Measurements from ENCODE around the gene SLC66A2.
"Not testable (repeated sequence)": the region's sequence is repeated elsewhere in the genome, so short reads cannot be mapped to it uniquely, and the experiment has no call there.

Gene SLC66A2

DNA sequence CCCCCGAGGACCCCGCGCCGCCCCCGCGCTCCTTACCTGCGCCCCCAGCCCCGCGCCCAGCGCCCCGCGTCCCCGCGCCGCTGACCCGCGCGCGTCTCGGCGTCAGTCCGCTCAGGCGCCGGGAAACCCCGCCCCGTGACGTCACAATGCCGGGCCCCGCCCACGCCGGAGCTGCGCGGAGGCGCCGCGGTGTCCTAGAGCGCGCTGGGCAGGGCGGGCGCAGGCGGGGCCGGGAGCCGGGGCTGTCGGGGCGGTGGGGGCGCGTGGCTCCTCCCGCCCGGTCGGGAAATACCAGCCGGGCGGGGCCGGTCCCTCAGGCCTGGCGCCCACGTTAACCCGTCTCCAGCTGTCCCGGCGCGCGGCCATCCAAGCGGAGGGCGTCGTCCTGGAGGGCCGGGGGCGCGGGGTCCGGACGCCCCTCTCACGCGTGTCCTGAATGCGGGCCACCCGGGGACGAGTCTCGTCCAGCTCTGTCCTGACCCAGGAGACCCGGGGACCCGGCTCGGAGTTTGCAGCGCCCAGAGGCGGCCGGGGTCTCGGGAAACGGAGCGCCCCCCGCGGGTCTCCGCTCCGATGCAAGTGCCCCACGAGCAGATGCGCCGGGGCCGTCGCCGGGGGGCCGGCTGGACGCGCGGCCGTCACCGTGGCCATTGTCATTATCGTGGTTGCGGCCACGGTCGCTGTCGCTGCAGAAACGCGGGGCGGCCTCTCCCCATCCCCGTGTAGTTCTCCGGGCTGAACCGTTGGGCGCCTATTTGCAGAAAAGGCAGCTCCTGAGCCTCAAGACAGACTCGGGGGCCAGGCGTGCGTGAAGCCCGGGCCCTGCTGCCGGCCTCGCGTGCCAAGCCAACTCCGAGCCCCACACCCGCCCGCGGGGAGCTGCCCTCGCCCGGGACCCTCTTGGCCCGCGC lies at the start of gene SLC66A2:
TSS of gene SLC66A2 (minus strand) at position 109 of the 911 bp plus-strand sequence. CDS start 727 bp downstream, outside the sequence.
- DNase-seq = peak; percentile 73

DNA sequence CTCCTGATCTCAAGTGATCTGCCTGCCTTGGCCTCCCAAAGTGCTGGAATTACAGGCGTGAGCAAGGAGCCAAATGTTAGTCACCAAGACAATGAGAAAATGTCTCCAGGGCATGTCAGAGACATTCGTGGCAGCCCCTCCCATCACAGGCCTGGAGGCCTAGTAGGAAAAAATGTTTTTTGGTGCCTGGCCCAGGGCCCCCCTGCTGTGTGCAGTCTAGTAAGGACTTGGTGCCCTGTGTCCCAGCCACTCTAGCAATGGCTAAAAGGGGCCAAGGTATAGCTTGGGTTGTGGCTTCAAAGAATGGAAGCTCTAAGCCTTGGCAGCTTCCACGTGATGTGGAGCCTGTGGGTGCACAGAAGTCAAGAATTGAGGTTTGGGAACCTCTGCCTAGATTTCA lies 49.4 kb upstream of the SLC66A2 start:
- no peak for DNase-seq

DNA sequence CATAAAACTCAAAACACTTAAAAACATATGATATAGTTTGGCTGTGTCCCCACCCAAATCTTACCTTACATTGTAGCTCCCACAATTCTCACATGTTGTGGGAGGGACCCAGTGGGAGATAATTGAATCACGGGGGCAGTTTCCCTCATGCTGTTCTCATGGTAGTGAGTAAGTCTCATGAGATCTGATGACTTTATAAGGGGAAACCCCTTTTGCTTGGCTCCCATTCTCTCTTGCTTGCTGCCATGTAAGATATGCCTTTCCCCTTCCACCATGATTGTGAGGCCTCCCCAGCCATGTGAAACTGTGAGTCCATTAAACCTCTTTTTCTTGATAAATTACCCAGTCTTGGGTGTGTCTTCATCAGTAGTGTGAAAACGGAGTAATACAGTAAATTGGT lies 48.2 kb upstream of the SLC66A2 start:
- not testable (repeated sequence) for DNase-seq

DNA sequence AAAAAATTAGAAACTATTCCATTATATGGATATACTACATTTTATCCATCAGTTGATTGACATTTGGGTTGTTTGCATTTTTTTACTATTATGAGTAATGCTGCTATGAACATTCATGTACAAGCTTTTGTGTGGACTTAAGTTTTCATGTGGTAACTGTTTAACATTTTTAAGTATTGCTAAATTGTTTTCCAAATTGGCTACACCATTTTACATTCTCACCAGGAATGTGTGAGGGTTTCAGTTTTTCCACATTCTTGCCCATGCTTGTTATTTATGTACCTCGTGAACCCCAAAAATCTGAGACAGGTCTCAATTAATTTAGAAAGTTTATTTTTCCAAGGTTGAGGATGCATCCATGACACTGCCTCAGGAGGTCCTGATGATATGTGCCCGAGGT lies 40.0 kb upstream of the SLC66A2 start:
- DNase-seq = no peak

DNA sequence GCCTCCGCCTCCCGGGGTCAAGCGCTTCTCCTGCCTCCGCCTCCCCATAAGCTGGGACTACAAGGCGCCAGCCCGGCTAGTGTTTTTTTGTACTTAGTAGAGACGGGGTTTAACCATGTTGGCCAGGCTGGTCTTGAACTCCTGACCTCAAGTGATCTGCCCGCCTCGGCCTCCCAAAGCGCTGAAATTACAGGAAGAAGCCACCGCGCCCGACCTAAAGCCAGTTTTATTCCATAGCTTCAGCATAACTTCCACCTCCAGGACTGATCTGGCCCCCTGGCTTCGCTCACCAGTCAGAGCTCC lies 37.7 kb upstream of the SLC66A2 start:
- peak; percentile 31 for DNase-seq

DNA sequence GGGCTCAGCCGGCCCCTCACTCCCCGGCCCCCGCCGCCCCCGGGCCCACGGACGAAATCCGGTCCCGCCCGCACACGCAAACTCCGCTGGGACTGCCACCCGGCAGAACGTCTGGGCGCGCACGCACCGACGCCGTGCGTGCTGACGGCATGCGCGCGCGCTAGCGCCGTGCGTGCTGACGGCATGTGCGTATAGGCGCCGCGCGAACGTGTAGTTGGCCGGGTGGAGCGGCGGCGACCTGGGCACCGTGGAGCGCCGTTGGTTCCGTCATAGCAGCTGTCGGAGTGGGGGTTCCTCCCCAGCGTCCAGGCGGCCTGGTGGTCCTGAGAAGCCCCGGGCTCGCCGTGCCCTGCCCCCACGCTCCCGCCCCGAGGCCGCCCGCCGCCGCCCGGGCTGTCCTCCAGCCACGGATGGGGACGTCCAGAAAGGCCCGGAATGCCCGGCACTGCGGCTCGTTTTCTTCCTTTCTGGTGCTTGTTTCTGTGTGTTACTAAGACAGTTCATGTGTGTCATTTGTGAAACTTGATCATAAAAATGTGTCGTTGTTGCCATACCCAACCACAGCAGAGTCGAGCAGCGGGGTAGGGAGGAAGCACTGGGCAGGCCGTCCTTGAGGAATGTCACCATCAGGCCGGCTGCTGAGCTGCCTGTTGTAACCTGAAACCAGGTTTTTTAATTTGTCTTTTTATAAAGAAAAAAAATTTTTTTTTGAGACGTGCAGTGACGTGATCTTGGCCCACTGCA lies 37.2 kb upstream of the SLC66A2 start, which contains the start of gene TXNL4A:
TSS of gene TXNL4A (minus strand) at position 113 of the 744 bp plus-strand sequence. CDS start 171 bp downstream, outside the sequence.
- DNase-seq = peak; percentile 84

DNA sequence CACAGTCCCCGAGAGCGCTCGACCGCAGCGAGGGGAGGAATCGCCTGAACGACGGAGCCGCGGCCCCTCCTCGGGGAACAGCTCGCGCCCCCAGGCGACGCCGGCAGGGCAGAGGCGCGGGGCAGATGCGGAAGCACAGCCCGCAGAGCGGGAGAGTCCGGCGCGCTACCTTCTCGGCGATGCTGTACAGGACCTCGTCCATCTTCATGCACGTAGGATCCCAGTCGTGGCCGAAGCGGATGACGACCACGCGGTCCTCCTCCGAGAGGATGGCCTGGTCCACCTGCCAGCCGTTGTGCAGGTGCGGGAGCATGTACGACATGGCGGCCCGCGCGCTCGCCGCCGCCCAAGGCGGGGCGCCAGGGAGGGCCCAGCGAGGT lies 36.6 kb upstream of the SLC66A2 start:
- DNase-seq = peak; percentile 53

DNA sequence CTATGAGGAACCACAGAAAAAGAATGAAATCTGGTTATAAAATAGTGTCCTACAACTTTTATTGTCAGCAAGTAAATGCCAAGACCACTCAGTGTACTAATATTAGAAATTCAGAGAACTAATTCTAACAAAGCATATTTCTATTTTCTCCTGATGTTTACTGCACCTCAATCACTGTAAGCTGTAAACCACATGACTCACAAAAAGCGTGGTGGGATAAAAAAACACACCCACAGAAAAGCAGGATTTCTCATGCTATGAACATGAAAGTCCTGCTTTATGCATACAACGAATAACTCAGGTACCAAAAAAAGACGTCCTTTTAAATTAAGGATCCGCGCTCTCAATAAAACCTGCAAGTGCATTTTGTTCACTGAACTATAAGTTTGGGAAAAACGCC lies 36.1 kb upstream of the SLC66A2 start:
- no peak for DNase-seq

DNA sequence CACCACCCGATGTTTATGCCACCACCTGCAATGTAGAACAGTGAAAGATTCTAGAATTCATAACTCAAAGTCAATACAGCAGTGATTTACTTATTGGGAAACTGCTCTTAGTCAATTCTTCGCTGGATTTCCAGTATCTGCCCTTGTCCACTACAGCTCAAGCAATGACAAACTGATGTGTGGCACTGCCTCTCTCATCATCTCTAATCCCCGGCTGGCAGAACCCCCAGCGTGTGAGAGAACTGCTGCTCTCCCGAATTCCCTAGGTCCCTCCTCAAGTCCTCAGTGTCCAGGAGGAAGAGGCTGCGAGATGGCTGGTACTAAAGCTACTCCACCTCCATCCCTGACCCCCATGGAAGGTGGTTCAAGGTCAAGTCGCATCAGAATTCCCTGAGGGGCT lies 35.3 kb upstream of the SLC66A2 start:
- no peak for DNase-seq

DNA sequence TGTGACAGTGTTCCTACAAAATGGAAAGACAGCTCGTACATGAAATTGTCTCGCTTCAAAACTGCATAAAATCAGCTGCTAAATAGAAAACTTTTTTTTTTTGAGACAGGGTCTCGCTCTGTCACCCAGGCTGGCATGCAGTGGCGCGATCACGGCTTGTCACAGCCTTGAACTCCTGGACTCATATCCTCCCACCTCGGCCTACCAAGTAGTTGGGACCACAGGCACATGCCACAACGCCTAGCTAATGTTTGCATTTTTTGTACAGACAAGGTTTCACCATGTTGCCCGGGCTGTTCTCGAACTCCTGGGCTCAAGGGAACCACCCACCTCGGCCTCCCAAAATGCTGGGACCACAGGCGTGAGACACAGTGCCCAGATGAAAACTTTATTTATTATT lies 33.7 kb upstream of the SLC66A2 start:
- DNase-seq = no peak

DNA sequence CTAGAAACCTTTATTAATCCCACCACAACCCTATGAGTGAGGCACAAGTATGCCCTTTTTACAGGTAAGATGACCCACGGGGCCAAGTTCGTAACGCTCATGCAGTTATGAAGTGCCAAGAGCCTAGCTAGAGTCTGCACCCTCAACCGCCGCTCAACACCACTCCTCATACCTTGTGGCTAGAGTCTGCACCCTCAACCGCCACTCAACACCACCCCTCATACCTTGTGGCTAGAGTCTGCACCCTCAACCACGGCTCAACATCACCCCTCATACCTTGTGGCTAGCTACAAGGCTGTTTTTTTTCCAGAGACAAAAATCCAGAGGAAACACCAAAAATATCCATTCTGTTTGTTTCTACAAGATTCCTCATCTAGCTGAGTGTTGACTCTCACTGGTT lies 32.3 kb upstream of the SLC66A2 start:
- no peak for DNase-seq

DNA sequence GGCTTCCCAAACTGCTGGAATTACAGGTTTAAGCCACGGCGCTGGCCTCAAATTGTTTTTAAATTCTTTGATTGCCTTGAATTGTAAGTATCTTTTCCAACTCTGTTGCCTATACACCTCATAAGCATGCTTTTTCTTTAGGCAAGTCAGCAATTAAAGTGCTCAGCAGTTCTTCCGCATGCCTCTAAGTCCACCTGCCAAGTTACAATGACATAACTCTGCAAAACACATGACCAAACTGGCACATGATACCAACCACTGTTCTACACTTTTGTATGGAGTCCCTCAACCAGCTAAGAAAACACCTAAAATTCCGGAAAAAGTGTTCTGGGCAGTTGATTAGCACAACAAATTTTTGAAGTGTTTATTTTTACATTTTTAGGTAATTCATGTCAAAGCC lies 31.8 kb upstream of the SLC66A2 start:
- DNase-seq = no peak

DNA sequence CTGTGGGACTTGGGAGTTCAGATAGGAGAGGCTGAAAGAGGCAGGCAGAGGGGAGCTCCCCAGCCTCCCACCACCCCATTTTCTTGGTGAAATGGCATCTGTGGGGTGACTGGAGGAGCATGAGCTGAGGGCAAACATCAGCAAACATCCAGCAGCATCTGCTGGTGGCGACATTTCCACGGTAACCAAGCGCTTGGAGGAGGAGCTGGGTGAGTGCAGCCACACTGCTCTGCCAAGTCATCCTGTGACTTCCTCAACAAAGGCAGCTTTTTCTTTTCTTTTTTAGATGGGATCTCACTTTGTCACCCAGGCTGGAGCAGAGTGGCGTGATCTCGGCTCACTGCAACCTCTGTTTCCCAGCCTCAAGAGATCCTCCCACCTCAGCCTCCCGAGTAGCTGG lies 31.3 kb upstream of the SLC66A2 start:
- peak; percentile 69 for DNase-seq

DNA sequence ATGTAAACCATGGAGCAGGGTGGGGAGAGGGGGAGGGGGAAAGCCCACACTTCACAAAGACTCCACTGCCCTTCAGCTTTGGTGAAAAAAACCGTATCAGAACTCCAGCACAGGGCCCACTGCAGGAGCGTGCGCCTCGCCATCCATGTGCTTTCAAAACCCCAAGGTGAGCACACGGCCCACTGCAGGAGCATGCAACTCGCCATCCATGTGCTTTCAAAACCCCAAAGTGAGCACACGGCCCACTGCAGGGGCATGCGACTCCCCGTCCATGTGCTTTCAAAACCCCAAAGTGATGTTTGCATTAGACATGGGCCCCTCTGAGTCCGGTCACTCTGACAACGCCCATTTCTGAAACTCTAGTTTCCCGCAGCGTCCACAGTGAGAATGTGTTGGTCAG lies 29.1 kb upstream of the SLC66A2 start:
- no peak for DNase-seq

DNA sequence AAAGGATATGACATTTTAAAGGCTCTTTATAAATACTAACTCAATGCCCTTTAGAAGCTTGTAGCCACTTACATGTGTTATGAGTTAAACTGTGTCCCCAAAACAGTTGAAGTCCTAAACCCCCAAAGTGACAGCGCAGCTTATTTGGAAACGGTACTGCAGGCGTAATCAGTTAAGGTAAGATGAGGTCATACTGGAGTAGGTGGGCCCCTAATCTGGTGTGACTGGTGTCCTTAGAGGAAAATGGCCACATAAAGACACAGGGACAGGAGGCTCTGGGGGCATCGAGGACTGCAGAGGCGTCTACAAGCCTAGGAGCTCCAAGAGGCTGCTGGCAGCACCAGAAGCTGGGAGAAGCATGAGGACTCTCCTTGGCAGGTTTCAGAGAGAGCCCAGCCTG lies 28.4 kb upstream of the SLC66A2 start:
- no peak for DNase-seq

DNA sequence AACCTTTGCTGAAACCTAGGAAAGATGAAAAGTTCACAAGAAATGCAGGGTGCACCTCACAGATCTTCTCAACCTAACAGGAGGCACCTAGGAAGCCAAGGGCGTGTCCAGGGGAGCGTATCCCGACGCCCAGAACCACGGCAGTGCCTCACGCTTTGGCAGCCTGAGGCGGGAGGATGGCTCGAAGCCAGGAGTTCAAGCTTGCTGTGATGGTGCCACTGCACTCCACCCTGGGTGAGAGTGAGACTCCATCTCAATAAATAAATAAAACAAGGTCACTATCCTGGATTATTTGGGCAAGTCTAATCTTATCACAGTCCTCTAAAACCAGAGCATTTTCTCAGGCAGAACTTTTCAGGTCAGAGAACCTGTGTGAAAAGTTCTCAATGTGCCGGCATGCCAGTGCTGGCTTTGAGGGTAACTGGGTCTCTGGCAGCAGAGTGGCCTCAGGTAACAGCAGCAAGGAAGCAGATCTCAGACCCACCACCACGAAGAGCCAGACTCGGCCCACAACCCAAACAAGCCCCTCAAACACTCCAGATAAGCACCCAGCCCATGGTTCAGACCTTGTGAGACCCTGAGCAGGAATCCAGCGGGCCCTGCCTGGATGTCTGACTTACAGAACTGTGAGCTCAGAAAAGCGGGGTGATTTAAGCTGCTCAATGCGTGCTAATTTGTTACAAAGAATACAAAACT lies 24.7 kb upstream of the SLC66A2 start:
- DNase-seq = no peak

DNA sequence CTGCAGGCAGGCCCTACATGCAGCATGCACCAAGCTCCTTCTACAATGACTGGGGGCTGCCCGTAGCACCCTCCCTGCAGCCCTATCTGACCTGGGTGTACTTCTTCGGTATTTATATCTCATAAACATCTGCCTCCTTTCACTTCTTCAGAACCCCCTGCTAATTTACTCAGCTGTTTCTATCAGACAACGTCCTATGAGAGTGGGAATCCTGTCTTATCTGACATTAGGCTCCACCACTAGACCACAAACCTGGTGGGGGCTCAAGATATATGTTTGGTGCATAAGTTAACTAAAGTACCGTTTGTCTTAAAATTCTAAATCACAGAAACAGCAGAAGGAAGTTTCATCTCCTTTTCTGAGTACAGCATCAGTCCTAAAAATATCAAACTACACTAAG lies 23.6 kb upstream of the SLC66A2 start:
- no peak for DNase-seq

DNA sequence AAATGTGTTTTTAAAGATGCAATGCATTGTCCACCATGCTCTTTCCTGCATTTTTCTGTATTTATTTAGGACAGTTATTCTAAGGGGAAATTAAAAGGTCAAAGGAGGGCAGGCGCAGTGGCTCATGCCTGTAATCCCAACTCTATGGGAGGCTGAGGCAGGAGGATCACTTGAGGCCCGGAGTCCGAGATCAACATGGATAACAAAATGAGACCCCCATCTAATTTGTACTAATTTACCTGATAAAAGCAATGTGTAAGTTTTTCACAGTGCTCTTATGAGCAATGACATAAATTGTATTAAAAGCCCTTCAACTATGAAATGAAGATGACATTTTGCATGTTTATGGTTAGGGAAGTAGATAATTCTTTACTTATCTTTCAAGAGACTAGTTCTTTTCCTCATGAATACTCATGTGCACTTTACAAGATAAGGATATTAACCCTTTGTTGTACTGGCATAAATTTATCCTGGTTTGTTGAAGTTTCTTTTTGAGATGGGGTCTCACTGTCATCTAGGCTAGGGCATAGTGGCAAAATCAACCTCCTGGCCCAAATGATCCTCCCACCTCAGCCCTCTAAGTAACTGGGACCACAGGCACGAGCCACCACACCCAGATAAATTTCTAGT lies 22.7 kb upstream of the SLC66A2 start:
- DNase-seq = no peak

DNA sequence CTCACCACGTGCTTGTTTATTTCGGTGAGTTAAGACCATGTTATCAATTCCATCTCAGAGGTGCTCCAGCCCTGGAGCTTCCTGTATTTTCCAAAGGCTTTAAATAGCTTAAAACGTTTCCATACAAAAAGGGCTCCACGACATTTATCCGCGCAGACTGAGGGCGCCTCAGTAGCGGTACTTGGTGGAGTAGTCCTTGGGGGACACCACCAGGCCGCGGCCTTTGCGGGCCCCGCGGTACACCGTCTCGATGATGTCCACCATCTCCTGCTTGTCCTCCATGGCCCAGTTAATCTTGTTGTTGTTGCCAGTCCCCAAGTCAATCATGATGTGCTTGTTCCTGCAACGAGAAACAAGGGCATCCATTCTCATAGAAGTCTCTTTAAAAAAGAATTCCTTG lies 22.1 kb upstream of the SLC66A2 start:
- no peak for DNase-seq

DNA sequence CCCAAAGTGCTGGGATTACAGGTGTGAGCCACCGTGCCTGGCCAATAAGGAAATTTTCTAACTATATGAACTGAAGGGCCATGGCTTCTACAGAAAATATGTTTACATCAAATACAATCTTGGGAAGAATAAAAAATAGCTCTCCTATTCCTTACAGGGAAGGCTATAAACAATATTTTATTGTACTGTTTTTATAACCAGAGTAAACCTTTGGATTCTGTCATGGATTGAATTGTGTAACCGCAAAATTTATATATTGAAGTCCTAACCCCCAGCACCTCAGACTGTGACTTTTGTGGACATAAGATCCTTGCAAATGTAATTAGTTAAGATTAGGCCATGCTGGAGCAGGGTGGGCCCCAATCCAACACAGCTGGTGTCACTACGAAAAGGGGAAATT lies 21.3 kb upstream of the SLC66A2 start:
- DNase-seq = no peak

DNA sequence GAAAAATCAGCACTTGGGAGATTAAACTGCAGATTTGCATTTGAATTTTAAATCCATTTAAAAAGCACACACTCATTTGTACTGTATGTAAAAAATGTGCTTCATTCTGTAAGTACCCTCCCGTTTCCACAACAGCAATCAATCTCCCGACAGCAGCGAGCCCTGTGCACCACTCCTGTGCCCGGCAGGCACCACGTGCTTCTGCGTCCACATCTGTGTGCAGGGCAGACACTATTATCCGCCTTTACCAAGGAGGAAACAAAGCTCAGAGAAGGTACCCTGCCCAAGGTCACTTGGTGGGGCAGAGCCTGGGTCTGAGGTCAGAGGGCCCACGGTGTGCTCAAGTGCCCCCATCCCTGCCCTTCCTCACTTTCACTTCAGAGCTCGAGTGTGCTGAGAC lies 20.5 kb upstream of the SLC66A2 start:
- no peak for DNase-seq

DNA sequence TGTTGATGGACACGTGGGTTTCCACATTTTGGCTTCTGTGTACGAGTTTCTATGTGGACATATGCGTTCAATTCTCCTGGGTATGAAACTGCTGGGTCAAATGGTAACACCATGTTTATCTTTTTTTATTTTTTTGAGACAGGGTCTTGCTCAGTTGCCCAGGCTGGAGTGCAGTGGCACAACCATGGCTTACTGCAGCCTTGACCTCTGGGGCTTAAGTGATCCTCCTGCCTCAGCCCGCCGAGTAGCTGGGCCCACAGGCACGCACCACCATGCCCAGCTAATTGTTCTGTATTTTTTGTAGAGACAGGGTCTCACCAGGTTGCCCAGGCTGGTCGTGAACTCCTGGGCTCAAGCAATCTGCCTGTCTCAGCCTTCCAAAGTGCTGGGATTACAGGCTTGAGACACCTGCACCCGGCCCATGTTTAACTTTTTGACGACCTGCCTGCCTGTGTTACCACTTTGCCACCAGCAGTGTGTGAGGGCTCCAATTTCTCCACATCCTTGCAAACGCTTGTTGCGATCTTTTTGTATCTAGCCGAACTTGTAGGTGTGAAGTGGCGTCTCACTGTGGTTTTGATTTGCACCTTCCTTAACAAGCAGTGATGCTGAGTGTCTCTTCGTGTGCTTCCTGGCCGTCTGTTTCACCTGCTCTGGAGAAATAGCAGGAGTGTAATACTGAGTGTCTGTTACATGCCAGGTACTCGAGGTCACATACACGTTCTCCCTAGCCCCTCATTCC lies 19.9 kb upstream of the SLC66A2 start:
- DNase-seq = no peak
